Lower lobe of right lung (tissue), 2 donors: ENCODE data around the gene UBE3B. TPM values are rescaled to one million over a fixed set of nuclear protein-coding genes. Genes with fewer than 3 reads are reported as not detected.

Source experiments
- ATAC-seq, 2 donors: fragments of 200-7000 bp; cut with Tn5 transposase; one replicate each; pipeline ENCODE4 v1.9.1; 2020 to 2022; ENCODE audit warnings: mild to moderate bottlenecking in 2 of 2, moderate library complexity in 2 of 2
- DNase-seq: peaks from one replicate; pipeline ENCODE4 v3.0.0-alpha.2; 2020
- H3K27ac ChIP-seq: fragments of 200-600 bp; one replicate; pipeline ENCODE4 v1.8.0; 2022
- H3K27me3 ChIP-seq: fragments of 200-600 bp; one replicate; pipeline ENCODE4 v1.8.0; 2022; ENCODE audit warnings: low read depth
- H3K36me3 ChIP-seq: fragments of 200-600 bp; one replicate; pipeline ENCODE4 v1.8.0; 2022; ENCODE audit warnings: mild to moderate bottlenecking
- H3K4me1 ChIP-seq: fragments of 200-600 bp; one replicate; pipeline ENCODE4 v1.8.0; 2022
- H3K4me3 ChIP-seq: fragments of 200-600 bp; one replicate; pipeline ENCODE4 v1.8.0; 2022; ENCODE audit warnings: mild to moderate bottlenecking
- H3K9me3 ChIP-seq: fragments of 200-600 bp; one replicate; pipeline ENCODE4 v1.8.0; 2022
- CTCF ChIP-seq: fragments of 200-600 bp; IDR thresholded peaks from one replicate; pipeline ENCODE4 v1.8.0; 2022; ENCODE audit warnings: antibody characterized with exemption, mild to moderate bottlenecking
- intact Hi-C: fragments of 100-400 bp; cut with DNase I; formaldehyde crosslinking; loops from one replicate; pipeline ENCODE4 v1.11.0; 2022
- total RNA-seq: library from RNA; stranded (reverse); fragmentation: NEBNext Ultra II Directional; extraction: Animal tissue kit (Norgen Biotek cat#: 25700); gene quantifications from one replicate; pipeline ENCODE4 v1.2.1, GENCODE V29; 2021
- donor health status: DM: no; HTN: yes; CAD: no; lungs with severe emphysema.

The UBE3B gene
- total RNA-seq, 1 donor from 2014 or later, result 40.1 TPM

DNA sequence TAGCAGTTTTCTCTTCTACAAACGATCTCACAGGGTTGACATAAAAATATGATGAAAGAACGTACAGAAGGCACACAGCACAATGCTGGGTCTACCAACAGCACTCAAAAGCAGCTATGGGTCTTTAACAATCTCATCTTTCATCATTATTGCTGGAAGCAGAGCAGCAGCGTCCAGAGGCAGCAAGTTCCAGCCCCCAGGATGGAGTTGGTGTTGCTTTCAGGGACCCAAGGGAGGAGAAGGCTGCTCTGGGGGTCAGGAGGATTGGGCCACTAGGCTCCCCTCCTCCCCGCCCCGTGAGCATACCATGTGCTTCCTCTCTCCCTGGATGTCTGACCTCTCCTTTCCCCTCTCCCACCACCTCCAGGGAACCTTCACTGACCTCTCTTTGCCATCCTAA, 13.7 kb upstream of the UBE3B start:
- Histone ChIP-seq H3K27me3 (no peaks in the 10 kb centered on the region), H3K4me3 (peak overlapping the region; percentile 22), H3K36me3 (peaks cover 53% of the 10 kb centered on the region), H3K4me1 (peaks cover 98% of the 10 kb centered on the region), H3K27ac (peak overlapping the region; percentile 94), H3K9me3 (no peaks in the 10 kb centered on the region)
- TF ChIP-seq CTCF, result no peak
- DNase-seq (no peak), ATAC-seq (no peak)
- intact Hi-C loops, result no loop called here

DNA sequence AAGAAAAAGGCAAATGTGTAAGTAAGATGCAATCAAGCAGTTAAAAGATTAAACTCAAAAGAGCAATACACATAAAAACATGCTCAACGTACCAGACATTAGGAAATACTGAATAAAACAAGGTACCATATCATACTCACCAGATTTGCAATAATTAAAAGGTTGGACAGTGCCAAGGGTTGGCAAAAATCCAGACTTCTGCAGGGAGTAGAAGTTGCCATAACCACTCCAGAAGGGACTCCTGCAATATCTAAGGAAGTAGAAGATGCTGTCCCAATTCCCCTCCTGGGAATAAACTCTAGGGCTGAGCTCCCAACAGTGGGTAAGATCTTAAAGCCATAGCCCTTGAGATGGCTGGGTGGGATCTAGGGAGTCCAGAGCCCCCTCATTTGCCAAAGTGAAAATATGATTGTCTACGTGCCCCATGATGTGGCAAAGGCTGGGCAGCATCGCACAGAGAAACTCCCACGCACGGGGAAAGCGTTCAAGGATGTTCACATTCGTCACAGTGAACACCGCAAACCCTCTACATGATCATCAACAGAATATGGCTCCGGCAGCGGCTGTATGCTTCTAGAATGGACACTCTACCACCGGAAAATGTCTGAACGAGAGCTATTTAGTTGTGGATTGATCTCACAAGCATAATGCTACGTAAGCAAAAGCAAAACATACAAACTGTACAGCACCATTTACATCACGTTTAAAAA, 12.6 kb upstream of the UBE3B start:
- H3K27ac ChIP-seq, result peak overlapping the region; percentile 94
- DNase-seq, result no peak
- H3K9me3 ChIP-seq, result no peaks in the 10 kb centered on the region
- peaks cover 58% of the 10 kb centered on the region for H3K36me3 ChIP-seq
- intact Hi-C loops, result no loop called here
- no peak overlapping the region for H3K4me3 ChIP-seq
- no peaks in the 10 kb centered on the region for H3K27me3 ChIP-seq
- H3K4me1 ChIP-seq, result peaks cover 97% of the 10 kb centered on the region
- TF ChIP-seq CTCF, result no peak
- ATAC-seq, result no peak

GRCh38 chr12:109466305-109466704, 11.1 kb upstream of the UBE3B start:
- H3K4me1 ChIP-seq, result peaks cover 97% of the 10 kb centered on the region
- H3K9me3 ChIP-seq, result no peaks in the 10 kb centered on the region
- no peak overlapping the region for H3K4me3 ChIP-seq
- intact Hi-C loops, result no loop called here
- peaks cover 62% of the 10 kb centered on the region for H3K36me3 ChIP-seq
- no peaks in the 10 kb centered on the region for H3K27me3 ChIP-seq
- DNase-seq, result no peak
- TF ChIP-seq CTCF, result no peak
- H3K27ac ChIP-seq, result peak overlapping the region; percentile 67
- ATAC-seq, result no peak

GRCh38 chr12:109466821-109467220, 10.6 kb upstream of the UBE3B start:
- no peak for DNase-seq
- peaks cover 97% of the 10 kb centered on the region for H3K4me1 ChIP-seq

GRCh38 chr12:109467978-109468676, 9.3 kb upstream of the UBE3B start:
- Histone ChIP-seq H3K27ac (peak overlapping the region; percentile 67), H3K27me3 (no peaks in the 10 kb centered on the region), H3K4me3 (no peak overlapping the region), H3K9me3 (no peaks in the 10 kb centered on the region), H3K4me1 (peaks cover 93% of the 10 kb centered on the region), H3K36me3 (peaks cover 70% of the 10 kb centered on the region)
- ATAC-seq (peak; percentile 9 to 56), DNase-seq (peak; percentile 66)
- no peak for TF ChIP-seq CTCF
- intact Hi-C loops, result no loop called here

More at GRCh38 chr12:109466821-109467220, 10.6 kb upstream of the UBE3B start:
- H3K27ac ChIP-seq, result peak overlapping the region; percentile 67
- intact Hi-C loops, result no loop called here
- no peaks in the 10 kb centered on the region for H3K27me3 ChIP-seq
- peaks cover 64% of the 10 kb centered on the region for H3K36me3 ChIP-seq
- no peak for ATAC-seq
- no peak for TF ChIP-seq CTCF
- H3K9me3 ChIP-seq, result no peaks in the 10 kb centered on the region
- H3K4me3 ChIP-seq, result no peak overlapping the region
